HepG2 (cell line): ENCODE data around the gene TBC1D22A. TPM values are rescaled to one million over a fixed set of nuclear protein-coding genes. Genes with fewer than 3 reads are reported as not detected.

ENCODE experiments used
- AGO2 ChIP-seq: fragments of 200-400 bp; formaldehyde crosslinking; optimal IDR thresholded peaks from 2 replicates; pipeline ENCODE3; 2017; ENCODE audit warnings: mild to moderate bottlenecking, low read depth, low read length, moderate library complexity
- ARID3A ChIP-seq: IDR thresholded peaks from 2 replicates; pipeline ENCODE4 v1.6.1; 2012; ENCODE audit warnings: low read depth, low read length, improper control_type of control experiment
- FOXC1 ChIP-seq: sonication (generic); formaldehyde crosslinking; IDR thresholded peaks from 2 replicates; pipeline ENCODE4 v1.8.0; 2022; ENCODE audit warnings: mild to moderate bottlenecking, missing genetic modification reagents, borderline replicate concordance
- MAX ChIP-seq: IDR thresholded peaks from 2 replicates; pipeline ENCODE4 v1.6.1; 2012; ENCODE audit warnings: inconsistent platforms
- PRDM4 ChIP-seq: sonication (generic); formaldehyde crosslinking; IDR thresholded peaks from 2 replicates; pipeline ENCODE4 v1.9.0; 2021; ENCODE audit warnings: missing genetic modification reagents, borderline replicate concordance
- ZFAT ChIP-seq: sonication (generic); formaldehyde crosslinking; conservative IDR thresholded peaks from 2 replicates; pipeline ENCODE4 v1.8.1; 2023; ENCODE audit warnings: missing genetic modification reagents, inconsistent platforms
- ZMYM3 ChIP-seq: sonication (generic); formaldehyde crosslinking; IDR thresholded peaks from 2 replicates; pipeline ENCODE4 v1.5.1; 2020; ENCODE audit warnings: mild to moderate bottlenecking, missing genetic modification reagents
- ZNF704 ChIP-seq: sonication (generic); formaldehyde crosslinking; IDR thresholded peaks from 2 replicates; pipeline ENCODE4 v1.8.1; 2023; ENCODE audit warnings: mild to moderate bottlenecking, inconsistent platforms, moderate library complexity, missing genetic modification reagents, borderline replicate concordance
- polyA plus RNA-seq, 8 experiments: library from polyadenylated mRNA; depleted of rRNA in 3 of 8; stranded (reverse) in 7 of 8; unstranded in 1 of 8; fragments of >200 nt; fragmentation: Illumina TruSeq in 4 of 8; extraction: Trizol in 4 of 8; gene quantifications; 2 replicates each; pipeline versions ENCODE4 v1.2.1 to v1.2.3, GENCODE V29; 2011 to 2016; ENCODE audit warnings: low read depth in 4 of 8, missing spikeins in 1 of 8, mixed read lengths in 1 of 8; ENCODE audit not compliant: insufficient read depth in 1 of 8
- total RNA-seq, 5 experiments: library from RNA; depleted of rRNA; stranded (reverse); fragments of >200 nt; fragmentation: Illumina TruSeq; extraction: Trizol; gene quantifications; 2 replicates each; pipeline ENCODE4 v1.2.3, GENCODE V29; 2016; ENCODE audit warnings: low read depth in 1 of 5
- TF ChIP-seq, protein P1 (sequence below): sonication (generic); formaldehyde crosslinking; IDR thresholded peaks from 2 replicates; pipeline ENCODE4 v1.4.0; 2020; ENCODE audit warnings: missing genetic modification reagents

Gene TBC1D22A
- total and polyA plus RNA-seq, 2 of the 13 experiments (the other 11 are each of a cell fraction or from before 2014, with no cell fraction given) = 17.3 to 18.0 TPM

- TF ChIP-seq ARID3A = 0 out of 2 replicates have a peak, but pooled peaks have one; percentile 19
- no peak for TF ChIP-seq ZNF704 (CRISPR knock-in tag)
- TF ChIP-seq, protein P1, sequence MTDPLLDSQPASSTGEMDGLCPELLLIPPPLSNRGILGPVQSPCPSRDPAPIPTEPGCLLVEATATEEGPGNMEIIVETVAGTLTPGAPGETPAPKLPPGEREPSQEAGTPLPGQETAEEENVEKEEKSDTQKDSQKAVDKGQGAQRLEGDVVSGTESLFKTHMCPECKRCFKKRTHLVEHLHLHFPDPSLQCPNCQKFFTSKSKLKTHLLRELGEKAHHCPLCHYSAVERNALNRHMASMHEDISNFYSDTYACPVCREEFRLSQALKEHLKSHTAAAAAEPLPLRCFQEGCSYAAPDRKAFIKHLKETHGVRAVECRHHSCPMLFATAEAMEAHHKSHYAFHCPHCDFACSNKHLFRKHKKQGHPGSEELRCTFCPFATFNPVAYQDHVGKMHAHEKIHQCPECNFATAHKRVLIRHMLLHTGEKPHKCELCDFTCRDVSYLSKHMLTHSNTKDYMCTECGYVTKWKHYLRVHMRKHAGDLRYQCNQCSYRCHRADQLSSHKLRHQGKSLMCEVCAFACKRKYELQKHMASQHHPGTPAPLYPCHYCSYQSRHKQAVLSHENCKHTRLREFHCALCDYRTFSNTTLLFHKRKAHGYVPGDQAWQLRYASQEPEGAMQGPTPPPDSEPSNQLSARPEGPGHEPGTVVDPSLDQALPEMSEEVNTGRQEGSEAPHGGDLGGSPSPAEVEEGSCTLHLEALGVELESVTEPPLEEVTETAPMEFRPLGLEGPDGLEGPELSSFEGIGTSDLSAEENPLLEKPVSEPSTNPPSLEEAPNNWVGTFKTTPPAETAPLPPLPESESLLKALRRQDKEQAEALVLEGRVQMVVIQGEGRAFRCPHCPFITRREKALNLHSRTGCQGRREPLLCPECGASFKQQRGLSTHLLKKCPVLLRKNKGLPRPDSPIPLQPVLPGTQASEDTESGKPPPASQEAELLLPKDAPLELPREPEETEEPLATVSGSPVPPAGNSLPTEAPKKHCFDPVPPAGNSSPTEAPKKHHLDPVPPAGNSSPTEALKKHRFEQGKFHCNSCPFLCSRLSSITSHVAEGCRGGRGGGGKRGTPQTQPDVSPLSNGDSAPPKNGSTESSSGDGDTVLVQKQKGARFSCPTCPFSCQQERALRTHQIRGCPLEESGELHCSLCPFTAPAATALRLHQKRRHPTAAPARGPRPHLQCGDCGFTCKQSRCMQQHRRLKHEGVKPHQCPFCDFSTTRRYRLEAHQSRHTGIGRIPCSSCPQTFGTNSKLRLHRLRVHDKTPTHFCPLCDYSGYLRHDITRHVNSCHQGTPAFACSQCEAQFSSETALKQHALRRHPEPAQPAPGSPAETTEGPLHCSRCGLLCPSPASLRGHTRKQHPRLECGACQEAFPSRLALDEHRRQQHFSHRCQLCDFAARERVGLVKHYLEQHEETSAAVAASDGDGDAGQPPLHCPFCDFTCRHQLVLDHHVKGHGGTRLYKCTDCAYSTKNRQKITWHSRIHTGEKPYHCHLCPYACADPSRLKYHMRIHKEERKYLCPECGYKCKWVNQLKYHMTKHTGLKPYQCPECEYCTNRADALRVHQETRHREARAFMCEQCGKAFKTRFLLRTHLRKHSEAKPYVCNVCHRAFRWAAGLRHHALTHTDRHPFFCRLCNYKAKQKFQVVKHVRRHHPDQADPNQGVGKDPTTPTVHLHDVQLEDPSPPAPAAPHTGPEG (CRISPR knock-in tag) = no peak
- TF ChIP-seq ZFAT (CRISPR knock-in tag) = no peak
- no peak for TF ChIP-seq PRDM4
- 0 out of 2 replicates have a peak, but pooled peaks have one; percentile 13 for TF ChIP-seq FOXC1 (CRISPR knock-in tag)
- peak; percentile 54 for TF ChIP-seq MAX
- no peak for TF ChIP-seq ZMYM3 (CRISPR knock-in tag)
- TF ChIP-seq AGO2 = peak; percentile 54
These were observed 172.5 kb downstream of the TBC1D22A start (continued) for GRCh38 chr22:46934746-46935491.
